HepG2 (cell line): ENCODE measurements around the gene SRPK3. TPM values are rescaled to one million over a fixed set of nuclear protein-coding genes. Genes with fewer than 3 reads are reported as not detected.
A peak's percentile ranks its signal among the peaks of the same experiment; 100 is the strongest.

Experiments
- ARID2 ChIP-seq: sonication (generic); formaldehyde crosslinking; IDR thresholded peaks from 2 replicates; pipeline ENCODE4 v1.8.1; 2022; ENCODE audit warnings: mild to moderate bottlenecking, missing genetic modification reagents, borderline replicate concordance
- BRCA1 ChIP-seq: sonication (generic); formaldehyde crosslinking; IDR thresholded peaks from 2 replicates; pipeline ENCODE4 v1.4.0; 2020; ENCODE audit warnings: missing genetic modification reagents
- CEBPG ChIP-seq: IDR thresholded peaks from 2 replicates; pipeline ENCODE4 v1.6.1; 2016
- E2F1 ChIP-seq: sonication (generic); formaldehyde crosslinking; IDR thresholded peaks from 2 replicates; pipeline ENCODE4 v1.5.0; 2020; ENCODE audit warnings: missing genetic modification reagents
- EED ChIP-seq: sonication (generic); formaldehyde crosslinking; IDR thresholded peaks from 2 replicates; pipeline ENCODE4 v1.5.0; 2020; ENCODE audit warnings: mild to moderate bottlenecking, missing genetic modification reagents
- ELF1 ChIP-seq: sonication (generic); formaldehyde crosslinking; IDR thresholded peaks from 2 replicates; pipeline ENCODE4 v1.4.0; 2020; ENCODE audit warnings: missing genetic modification reagents
- GABPB1 ChIP-seq: IDR thresholded peaks from 2 replicates; pipeline ENCODE4 v1.6.1; 2016; ENCODE audit warnings: mild to moderate bottlenecking, missing genetic modification reagents, moderate library complexity, missing compliant biosample characterization
- GATAD1 ChIP-seq: IDR thresholded peaks from 2 replicates; pipeline ENCODE4 v1.6.1; 2016; ENCODE audit warnings: missing genetic modification reagents, missing compliant biosample characterization
- GMEB1 ChIP-seq: sonication (generic); formaldehyde crosslinking; IDR thresholded peaks from 2 replicates; pipeline ENCODE4 v1.5.1; 2020; ENCODE audit warnings: missing genetic modification reagents, mild to moderate bottlenecking, borderline replicate concordance
- NFIB ChIP-seq: sonication (generic); formaldehyde crosslinking; IDR thresholded peaks from 2 replicates; pipeline ENCODE4 v1.9.0; 2021; ENCODE audit warnings: missing genetic modification reagents, mild to moderate bottlenecking, borderline replicate concordance
- RAD21 ChIP-seq: fragments of 450-650 bp; formaldehyde crosslinking; IDR thresholded peaks from 2 replicates; pipeline ENCODE4 v1.5.0; 2020; ENCODE audit warnings: mild to moderate bottlenecking
- RFX5 ChIP-seq: IDR thresholded peaks from 2 replicates; pipeline ENCODE4 v1.6.1; 2011; ENCODE audit warnings: low read depth, low read length, improper control_type of control experiment
- SP4 ChIP-seq: sonication (generic); formaldehyde crosslinking; IDR thresholded peaks from 2 replicates; pipeline ENCODE4 v1.8.1; 2023; ENCODE audit warnings: mild to moderate bottlenecking, missing genetic modification reagents
- TGIF2 ChIP-seq: IDR thresholded peaks from 2 replicates; pipeline ENCODE4 v1.6.1; 2016; ENCODE audit warnings: control low read depth, missing compliant biosample characterization
- ZBTB49 ChIP-seq: sonication (generic); formaldehyde crosslinking; IDR thresholded peaks from 2 replicates; pipeline ENCODE4 v1.4.0; 2020; ENCODE audit warnings: missing genetic modification reagents, borderline replicate concordance
- ZHX1 ChIP-seq: sonication (generic); formaldehyde crosslinking; IDR thresholded peaks from 2 replicates; pipeline ENCODE4 v1.8.1; 2022; ENCODE audit warnings: low read depth, mild to moderate bottlenecking, missing genetic modification reagents
- ZNF335 ChIP-seq: sonication (generic); formaldehyde crosslinking; IDR thresholded peaks from 2 replicates; pipeline ENCODE4 v1.4.0; 2020; ENCODE audit warnings: missing genetic modification reagents
- ZNF503 ChIP-seq: sonication (generic); formaldehyde crosslinking; IDR thresholded peaks from 2 replicates; pipeline ENCODE4 v1.4.0; 2020; ENCODE audit warnings: missing genetic modification reagents
- ZSCAN31 ChIP-seq: sonication (generic); formaldehyde crosslinking; IDR thresholded peaks from 2 replicates; pipeline ENCODE4 v1.5.0; 2020; ENCODE audit warnings: low read depth, mild to moderate bottlenecking, missing genetic modification reagents
- polyA plus RNA-seq, 8 experiments: library from polyadenylated mRNA; depleted of rRNA in 3 of 8; stranded (reverse) in 7 of 8; unstranded in 1 of 8; fragments of >200 nt; fragmentation: Illumina TruSeq in 4 of 8; extraction: Trizol in 4 of 8; gene quantifications; 2 replicates each; pipeline versions ENCODE4 v1.2.1 to v1.2.3, GENCODE V29; 2011 to 2016; ENCODE audit warnings: low read depth in 4 of 8, missing spikeins in 1 of 8, mixed read lengths in 1 of 8; ENCODE audit not compliant: insufficient read depth in 1 of 8
- total RNA-seq, 5 experiments: library from RNA; depleted of rRNA; stranded (reverse); fragments of >200 nt; fragmentation: Illumina TruSeq; extraction: Trizol; gene quantifications; 2 replicates each; pipeline ENCODE4 v1.2.3, GENCODE V29; 2016; ENCODE audit warnings: low read depth in 1 of 5

The SRPK3 gene
- total and polyA plus RNA-seq, 2 of the 13 experiments (the other 11 are each of a cell fraction or from before 2014, with no cell fraction given) = 0.22 to 0.30 TPM

GRCh38 chrX:153794018-153794896 lies 13.4 kb downstream of the SRPK3 start, which contains the start of the genes IDH3G and SSR4 (continued):
- TF ChIP-seq RFX5 (peak; percentile 59; the same call in 1 of the 2 replicates), ZBTB49 (CRISPR knock-in tag) (no peak), CEBPG (CRISPR knock-in tag) (no peak), ELF1 (CRISPR knock-in tag) (peak; percentile 70), RAD21 (CRISPR knock-in tag) (no peak), E2F1 (CRISPR knock-in tag) (0 out of 2 replicates have a peak, but pooled peaks have one; percentile 19), EED (CRISPR knock-in tag) (peak; percentile 60; the same call in 1 of the 2 replicates), GABPB1 (CRISPR knock-in tag) (peak; percentile 94), NFIB (CRISPR knock-in tag) (no peak), SP4 (CRISPR knock-in tag) (peak; percentile 85), ZNF503 (CRISPR knock-in tag) (0 out of 2 replicates have a peak, but pooled peaks have one; percentile 42), GATAD1 (CRISPR knock-in tag) (peak; percentile 81), GMEB1 (CRISPR knock-in tag) (peak; percentile 86), ARID2 (CRISPR knock-in tag) (0 out of 2 replicates have a peak, but pooled peaks have one; percentile 67), ZNF335 (CRISPR knock-in tag) (0 out of 2 replicates have a peak, but pooled peaks have one; percentile 26), ZSCAN31 (CRISPR knock-in tag) (peak; percentile 70), BRCA1 (CRISPR knock-in tag) (no peak), TGIF2 (CRISPR knock-in tag) (peak; percentile 67; the same call in 1 of the 2 replicates), ZHX1 (CRISPR knock-in tag) (peak; percentile 97)
